Stimulated activated CD8-positive, alpha-beta memory T cell treated with anti-CD3 and anti-CD28 coated beads, Interleukin-4, amount 100 ng/mL, for 4 hours (primary cell): Measurements from ENCODE around the gene KRTAP5-3.
"Not testable (repeated sequence)": the region's sequence is repeated elsewhere in the genome, so short reads cannot be mapped to it uniquely, and the experiment has no call there.

Experiments
- DNase-seq, 2 donors: peaks; one replicate each; pipeline ENCODE4 v3.0.0-alpha.2; 2020; ENCODE audit warnings: low read depth in 2 of 2, low spot score in 1 of 2

KRTAP5-3 gene

DNA sequence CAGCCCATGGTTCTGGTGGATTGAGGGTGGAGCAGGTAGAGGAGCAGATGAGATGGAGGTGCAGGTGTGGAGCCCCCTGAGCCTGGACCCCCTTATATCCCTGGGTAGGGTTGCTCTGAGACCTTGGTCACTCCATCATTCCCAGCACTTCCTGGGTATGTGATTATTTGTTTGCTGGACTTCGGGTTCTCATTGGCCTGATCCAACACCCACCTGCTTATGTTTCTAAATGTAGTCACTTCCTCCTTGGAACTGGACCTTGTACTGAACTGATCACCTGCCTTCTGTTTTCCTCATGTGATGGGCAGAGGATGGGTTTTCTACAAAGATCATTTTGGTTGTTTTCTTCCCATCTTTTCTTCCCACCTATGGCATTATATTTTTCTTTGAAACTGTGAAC lies 13.8 kb upstream of the KRTAP5-3 start, which contains the start of gene KRTAP5-4:
Gene KRTAP5-4, minus strand, starts transcription at position 53 of the 400 bp plus-strand sequence. Its CDS starts 45 bp downstream, at position 8.
- no peak for DNase-seq

DNA sequence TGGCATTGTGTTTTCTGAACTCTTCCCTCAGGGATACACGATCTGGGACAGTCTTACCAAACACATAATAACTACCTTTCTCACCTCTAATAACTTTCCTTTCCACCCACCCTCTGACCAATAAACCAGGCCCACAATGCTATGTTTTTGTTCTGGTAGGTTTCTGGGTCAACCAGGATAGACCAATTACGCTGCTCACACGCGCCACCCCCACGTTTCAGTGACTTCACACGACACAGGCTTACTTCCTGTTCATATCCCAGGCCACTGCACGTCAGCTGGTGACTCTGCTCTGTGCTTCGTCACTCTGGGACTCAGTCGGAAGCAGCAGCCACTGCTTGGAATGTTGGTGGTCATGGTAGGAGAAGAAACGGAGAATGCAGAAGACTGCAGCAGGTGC lies 11.2 kb upstream of the KRTAP5-3 start:
- DNase-seq: no peak

DNA sequence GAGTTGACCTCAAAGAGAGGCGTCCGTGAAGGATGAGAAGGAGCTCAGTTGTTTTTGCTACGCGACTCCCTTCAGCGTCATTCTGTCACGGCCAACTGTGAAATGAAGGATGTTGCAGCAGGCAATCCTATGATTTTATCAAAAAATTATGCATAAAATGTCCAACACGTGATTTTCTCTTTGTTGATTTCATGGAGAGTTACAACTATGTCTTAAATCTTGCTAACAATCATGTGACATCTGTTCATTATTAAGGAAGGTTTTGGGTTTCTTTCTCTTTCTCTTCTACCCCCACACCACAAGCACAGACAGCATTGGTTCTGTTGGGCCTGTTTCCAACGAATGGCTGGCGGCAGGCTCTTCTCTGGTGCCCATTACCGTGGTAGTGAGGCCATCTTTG lies 10.0 kb upstream of the KRTAP5-3 start:
- no peak for DNase-seq

DNA sequence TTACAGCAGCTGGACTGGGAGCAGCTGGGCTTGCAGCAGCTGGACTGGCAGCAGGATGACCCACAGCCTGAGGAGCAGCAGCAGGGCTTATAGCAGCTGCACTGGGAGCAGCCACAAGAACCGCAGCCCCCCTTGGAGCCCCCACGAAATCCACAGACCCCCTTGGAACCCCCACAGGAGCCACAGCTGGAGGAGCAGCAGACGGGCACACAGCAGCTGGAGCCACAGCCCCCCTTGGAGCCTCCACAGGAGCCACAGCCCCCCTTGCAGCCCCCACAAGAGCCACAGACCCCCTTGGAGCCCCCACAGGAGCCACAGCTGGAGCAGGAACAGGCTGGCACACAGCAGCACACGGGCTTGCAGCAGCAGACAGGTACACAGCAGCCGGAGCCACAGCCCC lies 362 bp downstream of the KRTAP5-3 start:
- not testable (repeated sequence) for DNase-seq

DNA sequence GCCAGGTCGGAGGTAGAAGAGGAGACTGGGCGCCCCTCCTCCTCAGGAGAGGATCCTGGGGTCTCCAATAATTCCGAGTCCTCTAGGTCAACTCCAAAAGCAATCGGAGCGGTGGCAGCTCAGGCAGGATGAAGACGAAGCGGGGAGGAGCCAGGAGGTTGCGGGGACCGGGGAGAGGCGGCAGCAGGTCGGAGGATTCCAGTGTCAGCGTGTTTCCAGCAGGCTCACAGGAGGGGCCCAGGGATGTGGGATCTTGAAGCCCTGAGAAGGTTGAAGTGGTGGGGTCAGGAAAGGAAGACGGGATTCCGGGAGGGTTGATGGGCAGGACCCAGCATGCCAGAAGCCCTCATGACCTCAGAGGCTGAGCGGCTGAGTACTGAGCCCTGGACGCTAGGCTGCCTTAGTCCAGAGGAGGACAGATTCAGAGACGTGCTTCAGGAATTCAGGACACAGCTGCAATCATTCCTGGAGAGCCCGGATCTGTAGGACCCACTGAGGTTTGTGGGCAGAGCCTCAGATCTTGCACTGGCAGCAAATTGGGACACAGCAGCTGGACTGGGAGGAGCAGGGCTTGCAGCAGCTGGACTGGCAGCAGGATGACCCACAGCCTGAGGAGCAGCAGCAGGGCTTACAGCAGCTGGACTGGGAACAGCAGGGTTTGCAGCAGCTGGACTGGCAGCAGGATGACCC lies 962 bp downstream of the KRTAP5-3 start:
- not testable (repeated sequence) for DNase-seq

DNA sequence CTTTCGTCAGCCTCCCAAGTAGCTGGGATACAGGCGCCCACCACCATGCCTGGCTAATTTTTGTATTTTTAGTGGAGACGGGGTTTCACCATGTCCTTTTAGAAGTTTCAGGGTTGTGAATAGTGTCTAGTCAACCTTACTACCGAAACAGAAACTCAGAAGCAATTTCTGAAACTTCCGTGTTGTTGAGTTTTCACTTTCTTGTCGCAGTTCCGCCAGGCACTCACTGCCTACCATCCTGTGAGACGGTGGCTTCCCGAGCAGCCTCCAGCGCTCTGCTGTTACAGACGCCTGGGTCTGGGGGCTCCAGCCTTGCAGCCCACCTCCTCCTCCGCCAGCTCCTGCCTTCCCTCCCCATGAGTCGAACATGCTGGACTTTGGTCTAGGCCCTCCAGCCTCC lies 2.3 kb downstream of the KRTAP5-3 start:
- not testable (repeated sequence) for DNase-seq

DNA sequence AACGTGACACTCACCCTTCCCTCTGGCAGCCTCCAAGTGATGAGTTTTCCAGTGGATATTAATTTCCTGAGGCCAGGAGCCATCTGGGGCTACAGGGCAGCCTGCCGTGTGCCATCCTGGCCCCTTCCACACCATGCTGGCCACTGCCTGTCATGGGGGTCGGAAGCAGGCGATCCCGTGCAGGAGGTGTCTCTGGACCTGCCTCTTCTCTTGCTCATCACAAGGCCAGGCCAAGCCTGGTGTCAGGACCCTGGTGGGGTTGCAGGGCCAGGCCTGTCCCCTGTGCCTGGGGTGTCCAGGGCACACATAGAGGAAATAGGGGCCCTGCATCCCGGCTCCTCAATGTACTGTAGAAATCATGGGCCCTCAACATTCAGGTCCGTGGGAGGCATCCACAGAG lies 3.6 kb downstream of the KRTAP5-3 start:
- no peak for DNase-seq

DNA sequence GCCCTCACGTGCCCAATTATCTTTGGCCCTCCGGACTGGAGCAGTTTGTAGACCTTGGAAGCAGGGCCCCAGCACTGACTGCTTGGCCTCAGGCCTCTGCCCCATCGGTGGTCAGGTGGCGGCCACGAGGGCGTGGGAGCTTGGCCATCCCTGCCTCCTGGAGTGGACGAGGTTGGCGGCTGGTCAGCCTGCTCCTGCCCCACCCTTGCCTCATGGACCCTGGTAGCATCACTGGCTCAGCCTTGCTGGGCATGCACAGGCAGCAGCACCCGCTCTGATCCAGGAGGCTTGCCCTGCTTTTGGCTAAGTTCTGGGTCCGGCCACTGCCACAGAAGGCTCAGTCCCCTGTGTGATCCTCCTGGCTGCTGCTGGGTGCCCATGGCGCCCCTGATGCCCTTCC lies 4.1 kb downstream of the KRTAP5-3 start:
- no peak for DNase-seq

DNA sequence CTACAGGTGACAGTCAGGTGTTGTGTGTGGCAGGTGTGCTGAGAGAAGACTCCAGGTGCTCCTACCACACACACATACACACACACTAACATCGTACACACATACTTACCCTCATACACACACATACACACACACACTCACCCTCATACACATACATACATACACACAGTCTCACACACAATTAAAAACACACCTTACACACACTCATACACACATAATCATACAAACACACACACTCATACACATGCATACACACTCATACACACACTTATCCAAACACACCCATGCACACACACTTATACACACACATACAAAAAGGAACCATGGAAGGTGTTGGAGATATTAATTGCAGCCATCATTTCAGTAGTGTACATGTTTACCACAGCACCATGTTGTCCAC lies 4.6 kb downstream of the KRTAP5-3 start:
- no peak for DNase-seq

DNA sequence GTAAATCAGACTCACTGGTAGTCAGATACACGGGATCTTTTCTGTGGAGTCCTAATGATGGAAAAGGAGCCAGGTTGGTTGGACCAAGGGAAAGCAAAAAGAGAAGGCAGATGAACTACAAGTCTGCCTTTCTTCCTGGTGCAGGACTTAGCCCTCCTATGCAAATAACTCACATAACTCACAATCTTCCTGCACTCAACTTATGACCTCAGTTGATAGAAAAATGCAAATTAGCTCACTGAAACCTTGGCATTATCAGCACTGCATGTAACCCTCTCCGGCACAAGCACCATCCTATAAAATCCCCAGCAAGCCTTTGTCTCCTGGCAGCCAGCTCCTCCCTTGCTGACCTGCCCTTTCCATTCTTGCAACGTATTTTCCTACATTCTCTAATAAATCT lies 6.6 kb downstream of the KRTAP5-3 start:
- DNase-seq: not testable (repeated sequence)

DNA sequence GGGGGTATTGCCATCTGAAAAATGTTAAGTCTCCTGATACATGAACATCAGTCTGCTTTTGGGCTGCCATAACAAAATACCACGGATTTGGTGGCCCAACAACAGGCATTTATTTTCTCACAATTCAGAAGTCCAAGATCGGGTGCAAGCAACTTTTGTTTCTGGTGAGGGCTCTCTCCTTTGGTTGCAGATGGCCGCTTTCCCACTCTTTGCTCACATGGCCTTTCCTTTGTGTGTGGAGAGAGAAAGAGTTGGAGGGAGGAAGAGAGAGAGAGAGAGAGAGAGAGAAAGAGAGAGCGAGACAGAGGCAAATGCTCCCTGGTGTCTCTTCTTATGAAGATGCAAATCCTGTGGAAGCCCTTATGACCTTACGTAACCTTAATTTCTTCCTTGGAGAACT lies 7.6 kb downstream of the KRTAP5-3 start:
- no peak for DNase-seq

DNA sequence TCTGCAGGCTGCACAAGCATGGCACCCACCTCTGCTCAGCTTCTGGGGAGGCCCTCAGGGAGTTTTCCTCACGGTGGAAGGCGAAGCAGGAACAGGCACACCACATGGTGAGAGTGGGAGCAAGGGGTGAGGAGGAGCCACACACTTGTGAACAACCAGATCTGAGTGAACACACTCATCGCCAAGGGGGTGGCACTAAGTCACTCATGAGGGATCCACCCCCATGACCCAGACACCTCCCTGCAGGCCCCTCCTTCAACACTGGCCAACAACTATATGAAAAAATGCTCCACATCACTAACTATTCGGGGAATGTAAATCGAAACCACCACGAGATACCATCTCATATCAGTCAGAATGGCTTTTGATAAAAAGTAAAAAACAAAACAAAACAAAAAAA lies 9.4 kb downstream of the KRTAP5-3 start:
- DNase-seq: no peak

DNA sequence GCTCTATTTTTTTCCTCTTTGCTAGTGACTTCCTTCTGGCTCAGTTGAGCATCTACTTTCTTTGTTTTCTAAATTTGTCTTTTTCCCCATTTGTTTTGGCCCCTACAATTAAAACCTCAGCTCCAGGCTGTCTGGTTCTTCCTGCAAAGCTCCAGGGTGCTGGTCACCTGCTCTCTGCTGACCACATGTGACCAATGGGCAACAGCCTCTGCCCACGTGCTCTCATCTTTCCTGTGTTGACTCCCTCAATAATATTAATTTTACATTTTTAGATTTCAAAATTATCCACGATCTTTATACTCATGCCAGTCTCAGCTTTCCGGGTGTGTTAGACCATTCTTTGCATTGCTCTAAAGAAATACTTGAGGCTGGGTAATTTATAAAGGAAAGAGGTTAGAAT lies 9.9 kb downstream of the KRTAP5-3 start:
- DNase-seq: not testable (repeated sequence)

DNA sequence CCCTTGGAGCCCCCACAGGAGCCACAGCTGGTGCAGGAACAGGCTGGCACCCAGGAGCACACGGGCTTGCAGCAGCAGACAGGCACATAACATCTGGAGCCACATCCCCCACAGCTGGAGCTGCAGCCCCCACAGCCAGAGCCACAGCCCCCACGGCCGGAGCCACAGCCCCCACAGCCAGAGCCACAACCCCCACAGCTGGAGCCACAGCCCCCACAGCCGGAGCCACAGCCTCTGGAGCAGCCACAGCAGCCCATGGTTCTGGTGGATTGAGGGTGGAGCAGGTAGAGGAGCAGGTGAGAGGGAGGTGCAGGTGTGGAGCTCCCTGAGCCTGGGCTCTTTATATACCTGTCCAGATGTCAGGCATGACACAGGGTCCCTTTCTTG lies 10.3 kb downstream of the KRTAP5-3 start, which contains the start of gene KRTAP5-2:
Gene KRTAP5-2, minus strand, starts transcription at position 301 of the 387 bp plus-strand sequence. Its CDS starts 44 bp downstream, at position 257.
- no peak for DNase-seq

DNA sequence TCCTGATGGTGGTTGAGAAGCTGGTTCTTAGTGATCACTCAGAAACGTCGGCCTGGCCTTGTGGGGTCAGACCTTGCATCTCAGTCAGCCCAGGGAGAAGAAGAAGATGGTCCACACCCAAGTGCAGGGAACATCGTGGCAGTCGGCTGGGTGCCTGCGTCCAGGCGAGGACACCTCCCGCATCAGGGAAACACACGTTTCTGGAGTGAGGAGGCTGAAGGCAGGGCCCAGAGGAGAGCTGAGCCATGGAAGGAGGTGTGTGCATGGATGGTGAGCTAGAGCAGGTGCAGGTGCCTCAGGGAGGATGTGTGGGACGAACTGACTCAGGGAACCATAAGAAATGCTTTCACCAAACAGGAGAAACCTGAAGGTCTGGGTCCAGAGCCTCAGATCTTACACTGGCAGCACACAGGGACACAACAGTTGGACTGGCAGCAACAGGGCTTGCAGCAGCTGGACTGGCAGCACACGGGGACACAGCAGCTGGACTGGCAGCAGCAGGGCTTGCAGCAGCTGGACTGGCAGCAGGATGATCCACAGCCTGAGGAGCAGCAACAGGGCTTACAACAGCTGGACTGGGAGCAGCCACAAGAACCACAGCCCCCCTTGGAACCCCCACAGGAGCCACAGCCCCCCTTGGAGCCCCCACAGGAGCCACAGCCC lies 10.8 kb downstream of the KRTAP5-3 start:
- no peak for DNase-seq

DNA sequence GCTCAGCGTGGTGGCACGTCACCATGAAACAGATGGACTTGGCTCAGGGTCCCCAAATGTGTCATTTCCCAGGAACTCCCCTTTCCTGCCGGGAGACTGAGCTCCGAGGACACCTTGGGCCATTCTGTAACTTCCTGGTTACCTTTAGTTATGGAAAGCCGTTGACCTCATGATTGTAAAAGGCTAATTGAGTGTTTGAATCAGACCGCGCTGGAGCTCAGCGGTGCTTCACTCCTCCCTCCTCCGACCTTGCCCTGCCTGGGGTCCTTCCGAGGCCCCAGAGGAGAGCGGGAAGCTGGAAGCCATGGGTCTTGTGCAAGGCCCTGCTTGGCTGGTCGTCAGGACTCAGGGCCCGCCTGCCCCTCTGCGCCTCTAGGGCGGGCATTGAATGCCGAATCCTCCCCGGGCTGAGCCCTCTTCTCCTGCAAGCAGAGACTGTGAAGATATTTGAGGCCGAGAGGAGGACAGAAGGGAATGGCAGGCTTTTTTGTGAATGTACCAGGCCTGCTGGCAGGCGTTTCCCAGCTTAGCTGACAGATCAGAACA lies 11.6 kb downstream of the KRTAP5-3 start:
- DNase-seq: not testable (repeated sequence)

DNA sequence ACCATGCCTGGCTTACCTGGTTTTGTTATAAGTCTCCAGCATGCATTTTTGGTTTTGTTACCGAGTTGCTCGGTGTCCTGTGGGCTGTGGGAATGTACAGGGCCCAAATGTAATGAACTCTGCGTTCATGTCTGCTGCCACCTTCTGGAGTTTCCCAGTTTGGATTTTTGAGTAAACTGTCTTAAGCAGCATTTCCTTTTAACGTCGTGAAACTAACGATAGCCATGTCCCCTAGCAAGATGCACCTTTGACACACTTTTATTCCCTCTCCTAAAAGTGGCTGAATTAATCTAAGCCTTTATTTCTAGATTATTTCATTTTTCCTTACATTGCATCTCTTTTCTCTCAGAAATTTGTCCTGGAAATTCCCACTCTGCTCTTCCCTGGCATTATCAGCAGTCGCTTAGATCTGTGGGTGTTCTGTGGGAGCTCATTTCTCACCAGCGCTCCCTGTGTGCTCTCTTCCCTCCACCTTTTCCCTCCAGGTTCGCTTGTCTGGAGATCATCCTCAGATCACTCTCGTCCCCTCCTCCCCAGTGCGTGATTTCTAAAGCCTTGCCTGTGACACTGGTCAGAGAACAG lies 12.2 kb downstream of the KRTAP5-3 start:
- DNase-seq: not testable (repeated sequence)

DNA sequence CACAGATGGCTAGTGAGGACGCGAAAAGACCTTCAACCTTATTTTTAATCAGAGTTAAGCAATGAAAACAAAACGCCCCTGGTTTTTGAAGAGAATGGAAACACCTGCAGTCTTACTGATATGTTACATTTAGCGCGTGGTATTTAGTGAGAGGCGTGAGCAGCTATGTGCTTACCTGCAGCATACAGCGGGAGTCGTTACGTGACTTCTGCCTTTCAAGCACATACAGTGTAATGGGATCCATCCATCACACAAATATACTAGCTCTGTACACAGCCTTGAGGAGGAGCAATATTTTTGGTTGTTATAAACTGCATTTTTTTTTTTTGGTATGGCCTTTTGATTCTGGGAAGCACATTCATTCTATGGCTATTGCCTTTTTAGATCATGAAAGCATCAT lies 15.6 kb downstream of the KRTAP5-3 start:
- no peak for DNase-seq

DNA sequence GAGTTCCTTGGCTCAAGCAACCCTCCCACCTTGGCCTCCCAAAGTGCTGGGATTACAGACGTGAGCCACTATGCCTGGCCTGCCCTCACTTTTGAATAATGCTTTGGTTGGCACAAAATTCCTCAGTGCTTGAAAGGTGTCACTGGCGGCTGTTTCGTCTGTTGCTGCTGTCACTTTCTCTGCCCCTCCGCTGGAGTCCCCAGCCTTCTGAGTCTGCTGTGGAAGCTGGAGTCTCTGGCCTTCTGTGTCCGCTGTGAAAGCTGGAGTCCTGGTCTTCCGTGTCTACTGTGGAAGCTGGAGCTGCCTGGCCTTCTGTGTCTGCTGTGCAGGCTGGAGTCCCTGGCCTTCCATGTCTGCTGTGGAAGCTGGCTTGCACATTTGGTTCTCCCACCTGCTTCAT lies 18.3 kb downstream of the KRTAP5-3 start:
- no peak for DNase-seq

DNA sequence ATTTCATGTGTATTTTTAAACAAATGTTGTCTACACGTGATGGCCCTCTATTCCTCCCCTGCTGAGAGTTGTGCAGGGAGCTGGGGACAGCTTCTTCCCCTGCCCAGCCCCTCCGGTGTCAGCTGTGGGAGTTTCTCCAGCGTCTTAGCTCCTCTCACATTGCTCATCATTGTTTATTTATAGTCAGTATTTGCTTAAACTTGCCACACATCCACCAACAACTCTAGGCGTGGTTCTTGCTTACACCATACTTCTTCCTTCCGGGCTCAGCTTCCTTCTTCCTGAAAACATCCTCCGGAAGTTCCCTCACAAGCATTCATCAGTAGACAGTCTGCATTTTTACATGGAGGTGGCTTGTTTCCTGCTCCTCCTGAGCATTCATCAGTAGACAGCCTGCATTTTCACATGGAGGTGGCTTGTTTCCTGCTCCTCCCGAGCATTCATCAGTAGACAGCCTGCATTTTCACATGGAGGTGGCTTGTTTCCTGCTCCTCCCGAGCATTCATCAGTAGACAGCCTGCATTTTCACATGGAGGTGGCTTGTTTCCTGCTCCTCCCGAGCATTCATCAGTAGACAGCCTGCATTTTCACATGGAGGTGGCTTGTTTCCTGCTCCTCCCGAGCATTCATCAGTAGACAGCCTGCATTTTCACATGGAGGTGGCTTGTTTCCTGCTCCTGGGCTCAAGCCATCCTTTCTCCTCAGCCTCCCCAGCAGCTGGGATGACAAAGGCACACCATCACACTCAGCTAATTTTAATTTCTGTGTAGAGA lies 18.9 kb downstream of the KRTAP5-3 start:
- not testable (repeated sequence) for DNase-seq

DNA sequence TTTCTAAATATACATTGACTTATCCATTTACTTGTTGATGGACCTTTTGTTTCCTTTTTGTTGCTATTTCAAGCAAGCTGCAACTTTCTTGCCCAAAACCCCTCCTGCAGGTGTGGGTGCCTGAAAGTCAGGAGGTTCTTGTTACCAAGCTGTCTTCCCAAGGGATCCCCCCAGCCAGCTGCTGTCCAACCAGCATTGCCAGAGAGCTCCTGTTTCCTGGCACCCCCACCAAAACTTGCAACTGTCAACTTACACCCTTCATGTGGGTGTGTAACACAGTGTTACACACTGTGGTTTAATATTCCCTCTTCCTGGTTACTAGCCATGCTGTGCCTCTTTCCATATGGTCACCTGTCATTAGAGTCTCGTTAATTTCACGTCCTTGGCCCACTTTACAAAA lies 21.6 kb downstream of the KRTAP5-3 start:
- no peak for DNase-seq
